Measurements from ENCODE around the gene ATR. TPM values are rescaled to one million over a fixed set of nuclear protein-coding genes. Genes with fewer than 3 reads are reported as not detected.

The ATR gene
- total and polyA plus RNA-seq, 9 of the 15 experiments (the other 6 are each of a cell fraction or from before 2014, with no cell fraction given), result 18.0 to 37.8 (median 23.2) TPM

- TF ChIP-seq ZNF232 (CRISPR knock-in tag; IDR thresholded peaks at IDR 0.05), result no peak
- TF ChIP-seq ZNF589 (CRISPR knock-in tag; IDR thresholded peaks at IDR 0.05; ENCODE audit: low read depth), result 0 out of 2 replicates have a peak, but pooled peaks have one; percentile 55
- no peak for TF ChIP-seq TAF15 (IDR thresholded peaks at IDR 0.05; ENCODE audit: low read depth, low read length)
- no peak for TF ChIP-seq ZNF518B (CRISPR knock-in tag; IDR thresholded peaks at IDR 0.05)
- no peak for TF ChIP-seq RFX1 (IDR thresholded peaks at IDR 0.05)
- TF ChIP-seq CBX3 (IDR thresholded peaks at IDR 0.05; ENCODE audit: borderline replicate concordance in 1 of 2, low read length in 2 of 2), result peak in 1 of 2 experiments; percentile 74; a peak in 2 of 3 replicates
- no peak for TF ChIP-seq RBM25 (IDR thresholded peaks at IDR 0.05; ENCODE audit: low read depth, low read length, severe bottlenecking)
- no peak for TF ChIP-seq ZNF699 (CRISPR knock-in tag; IDR thresholded peaks at IDR 0.05; ENCODE audit: insufficient replicate concordance)
- no peak for TF ChIP-seq TFAM (CRISPR knock-in tag; conservative IDR thresholded peaks at IDR 0.05)
- TF ChIP-seq BRF2 (IDR thresholded peaks at IDR 0.05; ENCODE audit: borderline replicate concordance, insufficient read depth, insufficient read length), result no peak
- no peak for TF ChIP-seq ESRRB (CRISPR knock-in tag; IDR thresholded peaks at IDR 0.05; ENCODE audit: borderline replicate concordance)
- TF ChIP-seq STAT5A (IDR thresholded peaks at IDR 0.05; ENCODE audit: borderline replicate concordance, low read length), result no peak
- 0 out of 2 replicates have a peak, but pooled peaks have one; percentile 66 for TF ChIP-seq GTF2E2 (tag; IDR thresholded peaks at IDR 0.05)
- TF ChIP-seq OTX1 (CRISPR knock-in tag; IDR thresholded peaks at IDR 0.05), result no peak
- peak; percentile 76 for TF ChIP-seq IRF2 (CRISPR knock-in tag; IDR thresholded peaks at IDR 0.05)
- no peak for TF ChIP-seq CAMTA2 (CRISPR knock-in tag; conservative IDR thresholded peaks at IDR 0.05)
- TF ChIP-seq E2F5 (CRISPR knock-in tag; IDR thresholded peaks at IDR 0.05), result no peak
- TF ChIP-seq ZNF444 (CRISPR knock-in tag; IDR thresholded peaks at IDR 0.05), result no peak
These were observed 130.4 kb downstream of the ATR start, which contains the start of gene XRN1 (continued) for GRCh38 chr3:142447852-142448823.
